Naive thymus-derived CD8-positive, alpha-beta T cell (primary cell): ENCODE results near the gene USP22. TPM values are rescaled to one million over a fixed set of nuclear protein-coding genes. Genes with fewer than 3 reads are reported as not detected.
"Not testable (repeated sequence)": the region's sequence is repeated elsewhere in the genome, so short reads cannot be mapped to it uniquely, and the experiment has no call there.

Experiments used
- ATAC-seq, 2 donors: fragments of 150-1000 bp; cut with Tn5 transposase in 1 of 2; sonication (Bioruptor Pico), chemical (Tn5 transposase) in 1 of 2; 1 replicate in 1 of 2; 2 replicates in 1 of 2; pipeline ENCODE4 v1.10.0; 2021; ENCODE audit warnings: mild to moderate bottlenecking in 2 of 2, moderate library complexity in 2 of 2
- POLR2A ChIA-PET: fragments of 350-600 bp; sonication (Branson Sonifier 250); formaldehyde crosslinking; loops from one replicate; lab custom pipeline; 2021; ENCODE audit warnings: antibody characterized with exemption; lab: Charles Lee
- DNase-seq, 10 donors: peaks; one replicate each; pipeline versions ENCODE4 v3.0.0 to v3.0.0-alpha.2; 2020 to 2022
- H3K27ac Mint-ChIP-seq, 10 donors: one replicate each; pipeline ENCODE4 v1.8.0; 2020 to 2022; ENCODE audit warnings: mild to moderate bottlenecking in 10 of 10, mixed read lengths in 10 of 10, moderate library complexity in 4 of 10, inconsistent platforms in 1 of 10
- H3K27me3 Mint-ChIP-seq, 5 donors: one replicate each; pipeline ENCODE4 v1.8.0; 2021 to 2022; ENCODE audit warnings: mixed read lengths in 5 of 5
- H3K36me3 Mint-ChIP-seq, 3 donors: one replicate each; pipeline ENCODE4 v1.8.0; 2020 to 2022; ENCODE audit warnings: mixed read lengths in 3 of 3, mild to moderate bottlenecking in 2 of 3, inconsistent platforms in 1 of 3
- H3K4me1 Mint-ChIP-seq, 4 donors: one replicate each; pipeline ENCODE4 v1.8.0; 2021 to 2022; ENCODE audit warnings: mixed read lengths in 4 of 4
- H3K4me3 Mint-ChIP-seq, 10 donors: one replicate each; pipeline ENCODE4 v1.8.0; 2020 to 2022; ENCODE audit warnings: mild to moderate bottlenecking in 10 of 10, mixed read lengths in 10 of 10, moderate library complexity in 6 of 10, inconsistent platforms in 1 of 10
- H3K9me3 Mint-ChIP-seq, 9 donors: one replicate each; pipeline ENCODE4 v1.8.0; 2020 to 2022; ENCODE audit warnings: mixed read lengths in 9 of 9, mild to moderate bottlenecking in 3 of 9, inconsistent platforms in 1 of 9, moderate library complexity in 1 of 9
- polyA plus RNA-seq, 3 donors: library from polyadenylated mRNA; unstranded; fragments of 300-500 nt; fragmentation: Illumina TruSeq; gene quantifications; one replicate each; pipeline ENCODE4 v1.2.3, GENCODE V29; 2021
- total RNA-seq, 8 experiments: library from RNA in 2 of 8; stranded (reverse) in 2 of 8; gene quantifications; one replicate each; pipeline ENCODE4 v1.2.3 and lab custom pipeline; 2021 to 2026

USP22 gene
- total and polyA plus RNA-seq, 5 experiments from 2014 or later = 33.6 to 155 (median 40.3) TPM

GRCh38 chr17:20988001-20988636 is 54.7 kb downstream of the USP22 start:
- peaks cover 0 to 5% (median 3%) of the 10 kb centered on the region in 4 donors for H3K4me1 Mint-ChIP-seq
- H3K36me3 Mint-ChIP-seq = peaks cover 0 to 3% (median 0%) of the 10 kb centered on the region in 3 donors
- ATAC-seq = no peak
- no peak overlapping the region for H3K4me3 Mint-ChIP-seq
- POLR2A ChIA-PET = no interaction called here
- no peak overlapping the region for H3K27ac Mint-ChIP-seq
- no peaks in the 10 kb centered on the region for H3K9me3 Mint-ChIP-seq
- DNase-seq = no peak
- peaks cover 0 to 2% (median 0%) of the 10 kb centered on the region in 5 donors for H3K27me3 Mint-ChIP-seq

DNA sequence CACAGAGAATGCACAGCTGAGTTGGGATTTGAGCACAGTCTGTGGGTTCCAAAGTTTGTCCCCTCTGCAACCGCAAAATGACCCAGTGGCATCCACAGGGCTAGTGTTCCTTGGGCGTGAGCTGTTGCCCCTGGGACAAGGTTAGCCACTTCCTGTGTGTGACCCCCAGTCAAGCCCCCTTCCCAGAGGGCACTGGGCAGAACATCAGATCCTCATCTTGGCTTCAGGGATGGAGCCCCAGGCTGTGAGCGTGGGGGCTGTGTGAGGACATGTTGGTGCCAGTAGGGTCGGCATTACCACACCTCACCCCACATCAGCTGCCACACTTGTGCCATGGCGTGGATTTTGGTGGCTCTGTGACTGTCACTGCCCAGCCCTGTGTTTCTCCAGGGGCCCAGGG is 55.3 kb downstream of the USP22 start:
- no peaks in the 10 kb centered on the region for H3K9me3 Mint-ChIP-seq
- H3K27me3 Mint-ChIP-seq = peaks cover 0 to 3% (median 0%) of the 10 kb centered on the region in 5 donors

GRCh38 chr17:20986767-20987510 is 55.9 kb downstream of the USP22 start:
- no peak for ATAC-seq
- DNase-seq = no peak
- H3K36me3 Mint-ChIP-seq = peaks cover 0 to 3% (median 0%) of the 10 kb centered on the region in 3 donors
- H3K9me3 Mint-ChIP-seq = no peaks in the 10 kb centered on the region
- no peak overlapping the region for H3K4me3 Mint-ChIP-seq
- POLR2A ChIA-PET = no interaction called here
- H3K27me3 Mint-ChIP-seq = peaks cover 0 to 7% (median under 1%) of the 10 kb centered on the region in 5 donors
- H3K27ac Mint-ChIP-seq = no peak overlapping the region
- peaks cover 0 to 5% (median 0%) of the 10 kb centered on the region in 4 donors for H3K4me1 Mint-ChIP-seq

More for the DNA sequence above, 55.3 kb downstream of the USP22 start:
- no peak for DNase-seq
- POLR2A ChIA-PET = no interaction called here
- ATAC-seq = no peak
- H3K4me1 Mint-ChIP-seq = peaks cover 0 to 5% (median 0%) of the 10 kb centered on the region in 4 donors
- H3K36me3 Mint-ChIP-seq = peaks cover 0 to 3% (median 0%) of the 10 kb centered on the region in 3 donors
- H3K4me3 Mint-ChIP-seq = no peak overlapping the region
- no peak overlapping the region for H3K27ac Mint-ChIP-seq

GRCh38 chr17:20983359-20983637 is 59.5 kb downstream of the USP22 start:
- Mint-ChIP-seq H3K4me1 (no peaks in the 10 kb centered on the region), H3K27me3 (peaks cover 0 to 41% (median 22%) of the 10 kb centered on the region in 5 donors), H3K27ac (no peak overlapping the region), H3K4me3 (no peak overlapping the region), H3K36me3 (peaks cover 0 to 3% (median 0%) of the 10 kb centered on the region in 3 donors), H3K9me3 (no peaks in the 10 kb centered on the region)
- no peak for DNase-seq
- POLR2A ChIA-PET = no interaction called here
- ATAC-seq = no peak

GRCh38 chr17:20982589-20983358 is 60.0 kb downstream of the USP22 start:
- POLR2A ChIA-PET = no interaction called here
- Mint-ChIP-seq H3K36me3 (peaks cover 0 to 3% (median 0%) of the 10 kb centered on the region in 3 donors), H3K27ac (no peak overlapping the region), H3K27me3 (peaks cover 0 to 46% (median 22%) of the 10 kb centered on the region in 5 donors), H3K4me3 (no peak overlapping the region), H3K4me1 (no peaks in the 10 kb centered on the region), H3K9me3 (no peaks in the 10 kb centered on the region)
- no peak for ATAC-seq
- no peak for DNase-seq

GRCh38 chr17:20981046-20981920 is 61.5 kb downstream of the USP22 start:
- peaks cover 7 to 61% (median 32%) of the 10 kb centered on the region in 5 donors for H3K27me3 Mint-ChIP-seq
- no peaks in the 10 kb centered on the region for H3K36me3 Mint-ChIP-seq
- no peaks in the 10 kb centered on the region for H3K9me3 Mint-ChIP-seq
- no peak overlapping the region for H3K4me3 Mint-ChIP-seq
- H3K27ac Mint-ChIP-seq = no peak overlapping the region
- POLR2A ChIA-PET = interaction anchor here (0.7 kb wide), 1 partner anchor 12 kb away, joined by 3 read pairs; no protein-coding TSS in a partner anchor
- no peaks in the 10 kb centered on the region for H3K4me1 Mint-ChIP-seq
- no peak for ATAC-seq
- DNase-seq = no peak

DNA sequence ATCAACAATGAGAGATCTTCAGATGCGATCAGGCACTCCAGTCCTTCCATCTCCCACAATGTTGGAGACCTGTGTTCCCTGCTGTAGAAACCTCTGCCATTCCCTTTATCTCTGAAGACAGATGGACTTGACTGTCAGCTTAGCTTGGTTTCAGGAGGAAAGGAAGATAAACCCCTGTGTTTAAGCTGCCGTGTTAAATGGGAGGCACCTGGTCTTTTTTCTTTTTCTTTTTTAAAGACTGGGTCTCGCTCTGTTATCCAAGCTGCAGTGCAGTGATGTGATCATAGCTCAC is 63.1 kb downstream of the USP22 start:
- Mint-ChIP-seq H3K4me1 (no peaks in the 10 kb centered on the region), H3K9me3 (no peaks in the 10 kb centered on the region), H3K27ac (peak overlapping the region in 1 of 10 donors; percentile 69), H3K27me3 (peaks cover 12 to 69% (median 41%) of the 10 kb centered on the region in 5 donors), H3K4me3 (no peak overlapping the region), H3K36me3 (no peaks in the 10 kb centered on the region)
- POLR2A ChIA-PET = no interaction called here
- DNase-seq (no peak), ATAC-seq (no peak)

- H3K36me3 Mint-ChIP-seq, H3K4me1 Mint-ChIP-seq, H3K9me3 Mint-ChIP-seq, POLR2A ChIA-PET, ATAC-seq, DNase-seq, H3K4me3 Mint-ChIP-seq: not testable (repeated sequence)
- H3K27ac Mint-ChIP-seq = peak overlapping the region in 1 of 10 donors; percentile 69
- H3K27me3 Mint-ChIP-seq = peaks cover 12 to 69% (median 42%) of the 10 kb centered on the region in 5 donors
Observed at GRCh38 chr17:20979007-20979791, 63.6 kb downstream of the USP22 start.

GRCh38 chr17:20977609-20978253 is 65.1 kb downstream of the USP22 start:
- H3K4me3 Mint-ChIP-seq, DNase-seq, POLR2A ChIA-PET, H3K4me1 Mint-ChIP-seq, H3K9me3 Mint-ChIP-seq, ATAC-seq, H3K27ac Mint-ChIP-seq, H3K36me3 Mint-ChIP-seq: not testable (repeated sequence)
- peaks cover 12 to 69% (median 42%) of the 10 kb centered on the region in 5 donors for H3K27me3 Mint-ChIP-seq

GRCh38 chr17:20975566-20975965 is 67.2 kb downstream of the USP22 start:
- DNase-seq = no peak
- POLR2A ChIA-PET = no interaction called here
- H3K27ac Mint-ChIP-seq = no peak overlapping the region
- no peak overlapping the region for H3K4me3 Mint-ChIP-seq
- peaks cover 12 to 51% (median 31%) of the 10 kb centered on the region in 5 donors for H3K27me3 Mint-ChIP-seq
- H3K4me1 Mint-ChIP-seq = peaks cover 0 to under 1% (median 0%) of the 10 kb centered on the region in 4 donors
- ATAC-seq = no peak
- no peaks in the 10 kb centered on the region for H3K9me3 Mint-ChIP-seq
- H3K36me3 Mint-ChIP-seq = no peaks in the 10 kb centered on the region

DNA sequence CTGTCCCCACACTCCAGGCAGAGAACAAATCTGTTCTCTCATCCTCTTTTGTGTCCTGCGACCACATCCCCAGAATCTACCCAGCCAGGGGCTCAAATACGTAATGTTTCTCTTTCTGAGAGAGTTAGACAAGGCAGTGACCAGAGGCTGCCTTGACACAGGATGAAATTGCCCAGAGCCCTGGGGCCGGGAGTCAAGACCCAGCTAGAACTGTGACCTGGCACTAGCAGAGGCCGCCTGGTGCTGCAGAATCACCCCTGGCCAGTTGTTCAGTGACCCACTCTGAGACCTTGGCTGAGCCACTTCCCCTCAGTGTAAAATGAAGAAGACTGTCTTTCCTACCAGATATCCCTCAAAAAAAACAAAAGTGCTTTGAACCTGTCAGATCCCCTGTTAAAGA is 72.5 kb downstream of the USP22 start:
- DNase-seq (no peak), ATAC-seq (no peak)
- H3K27me3 Mint-ChIP-seq = peaks cover 0 to 3% (median 0%) of the 10 kb centered on the region in 5 donors
- POLR2A ChIA-PET = no interaction called here
- no peaks in the 10 kb centered on the region for H3K9me3 Mint-ChIP-seq
- no peak overlapping the region for H3K27ac Mint-ChIP-seq
- no peak overlapping the region for H3K4me3 Mint-ChIP-seq
- H3K36me3 Mint-ChIP-seq = no peaks in the 10 kb centered on the region
- H3K4me1 Mint-ChIP-seq = peaks cover 8 to 36% (median 11%) of the 10 kb centered on the region in 4 donors
